Breast epithelium (tissue), 3 donors: ENCODE data around the gene GALNTL6.

ENCODE experiments used
- CTCF ChIP-seq, 3 donors: fragments of 450-650 bp; IDR thresholded peaks; one replicate each; pipeline ENCODE4 v1.5.1; 2016 to 2017; ENCODE audit warnings: antibody characterized with exemption in 3 of 3, mild to moderate bottlenecking in 3 of 3, moderate library complexity in 3 of 3
- POLR2A ChIP-seq: fragments of 450-650 bp; IDR thresholded peaks from one replicate; pipeline ENCODE4 v1.6.1; 2016; ENCODE audit warnings: antibody characterized with exemption, mild to moderate bottlenecking, moderate library complexity
- POLR2AphosphoS5 ChIP-seq, 3 donors: sonication (generic); formaldehyde crosslinking; IDR thresholded peaks; one replicate each; pipeline ENCODE4 v1.6.1; 2017; ENCODE audit warnings: antibody characterized with exemption in 3 of 3

DNA sequence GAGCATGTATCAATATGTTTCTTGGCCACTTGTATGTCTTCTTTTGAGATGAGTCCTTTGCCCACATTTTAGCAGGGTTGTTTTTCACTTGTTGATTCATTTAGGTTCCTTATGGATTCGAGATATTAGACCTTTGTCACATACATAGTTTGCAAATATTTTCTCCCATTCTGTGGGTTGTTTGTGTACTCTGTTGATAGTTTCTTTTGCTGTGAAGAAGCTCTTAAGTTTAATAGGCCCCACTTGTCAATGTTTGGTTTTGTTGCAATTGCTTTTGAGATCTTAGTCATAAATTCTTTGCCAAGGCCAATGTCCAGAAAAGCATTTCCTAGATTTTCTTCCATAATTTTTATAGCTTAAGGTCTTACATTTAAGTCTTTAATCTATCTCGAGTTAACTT lies 1074.8 kb downstream of the GALNTL6 start:
- no peak for TF ChIP-seq POLR2A
- no peak for TF ChIP-seq CTCF (IDR thresholded peaks at IDR 0.05)
- TF ChIP-seq POLR2AphosphoS5 (IDR thresholded peaks at IDR 0.05) = no peak
